DND-41 (cell line): Measurements from ENCODE around the gene DYNLT5.

Experiments
- ATAC-seq: fragments of 200-7000 bp; cut with Tn5 transposase; 3 replicates; pipeline ENCODE4 v1.9.1; 2021; ENCODE audit warnings: low read depth; ENCODE audit not compliant: insufficient read depth
- DNase-seq: peaks from one replicate; pipeline ENCODE4 v3.0.0-alpha.2; 2020
- H2AFZ ChIP-seq: 2 replicates; pipeline ENCODE4 v1.6.0; 2012; ENCODE audit warnings: low read depth, low read length
- H3K27ac ChIP-seq: 2 replicates; pipeline ENCODE4 v1.5.1; 2012; ENCODE audit warnings: low read length, inconsistent platforms
- H3K27me3 ChIP-seq: fragments of 200-600 bp; sonication (generic); 2 replicates; pipeline ENCODE4 v1.6.0; 2012; ENCODE audit warnings: low read length, mild to moderate bottlenecking, inconsistent platforms; ENCODE audit not compliant: insufficient read depth, poor library complexity
- H3K36me3 ChIP-seq: 2 replicates; pipeline ENCODE4 v1.5.1; 2012; ENCODE audit warnings: low read length, inconsistent platforms; ENCODE audit not compliant: insufficient read depth
- H3K4me1 ChIP-seq: 2 replicates; pipeline ENCODE4 v1.5.1; 2012; ENCODE audit warnings: mild to moderate bottlenecking, low read length; ENCODE audit not compliant: insufficient read depth
- H3K4me2 ChIP-seq: 2 replicates; pipeline ENCODE4 v1.6.0; 2012; ENCODE audit warnings: mild to moderate bottlenecking, moderate library complexity, low read length, inconsistent platforms; ENCODE audit not compliant: insufficient read depth
- H3K4me3 ChIP-seq, 2 experiments: fragments of 200-600 bp in 1 of 2; shearing (Covaris generic) in 1 of 2; 2 replicates each; pipeline ENCODE4 v1.5.1; 2012 to 2016; ENCODE audit warnings: inconsistent platforms in 2 of 2, low read length in 2 of 2, mild to moderate bottlenecking in 2 of 2, low read depth in 1 of 2, moderate library complexity in 1 of 2
- H3K79me2 ChIP-seq: 2 replicates; pipeline ENCODE4 v1.6.0; 2012; ENCODE audit warnings: low read length, inconsistent platforms; ENCODE audit not compliant: insufficient read depth
- H3K9ac ChIP-seq: 2 replicates; pipeline ENCODE4 v1.6.0; 2012; ENCODE audit warnings: low read depth, mild to moderate bottlenecking, inconsistent platforms, low read length, moderate library complexity
- H3K9me3 ChIP-seq: 2 replicates; pipeline ENCODE4 v1.5.1; 2012; ENCODE audit warnings: low read length, moderate library complexity, mild to moderate bottlenecking, inconsistent platforms; ENCODE audit not compliant: insufficient read depth, severe bottlenecking
- H4K20me1 ChIP-seq: 2 replicates; pipeline ENCODE4 v1.6.0; 2012; ENCODE audit warnings: low read length; ENCODE audit not compliant: insufficient read depth
- CTCF ChIP-seq: IDR thresholded peaks from 2 replicates; pipeline ENCODE4 v1.5.1; 2012; ENCODE audit warnings: borderline replicate concordance, low read length, moderate library complexity, mild to moderate bottlenecking; ENCODE audit not compliant: poor library complexity, severe bottlenecking; ENCODE audit errors: extremely low read depth
- EZH2 ChIP-seq: IDR thresholded peaks from 3 replicates; pipeline ENCODE4 v1.6.1; 2012; ENCODE audit warnings: borderline replicate concordance, low read depth, mild to moderate bottlenecking, moderate library complexity, low read length, inconsistent platforms; ENCODE audit not compliant: severe bottlenecking

Gene DYNLT5

GRCh38 chr1:66824771-66825170, 72.5 kb downstream of the DYNLT5 start:
- no peak overlapping the region for H3K4me3 ChIP-seq
- H3K27ac ChIP-seq = no peak overlapping the region
- no peaks in the 10 kb centered on the region for H3K36me3 ChIP-seq
- TF ChIP-seq CTCF (no peak), EZH2 (no peak)
- no peak overlapping the region for H3K4me2 ChIP-seq
- DNase-seq (no peak), ATAC-seq (no peak)
- H3K9me3 ChIP-seq = no peaks in the 10 kb centered on the region
- H3K9ac ChIP-seq = no peak overlapping the region
- no peaks in the 10 kb centered on the region for H3K27me3 ChIP-seq
- no peaks in the 10 kb centered on the region for H4K20me1 ChIP-seq
- no peak overlapping the region for H2AFZ ChIP-seq
- peaks cover 17% of the 10 kb centered on the region for H3K4me1 ChIP-seq
- no peaks in the 10 kb centered on the region for H3K79me2 ChIP-seq
